Measurements from ENCODE around the gene CAPN12. TPM values are rescaled to one million over a fixed set of nuclear protein-coding genes. Genes with fewer than 3 reads are reported as not detected.

Gene CAPN12
- total RNA-seq, 1 donor: 0.86 TPM

GRCh38 chr19:38710928-38711725 is 33.1 kb downstream of the CAPN12 start:
- no peak overlapping the region for H3K4me3 ChIP-seq (ENCODE audit: low read depth, low read length)
- no peak for DNase-seq (ENCODE audit: low read depth)
- no peak for TF ChIP-seq CTCF (IDR thresholded peaks at IDR 0.05; ENCODE audit: insufficient read depth, low read depth, low read length)

GRCh38 chr19:38710416-38710702 is 33.9 kb downstream of the CAPN12 start:
- no peak for TF ChIP-seq CTCF (IDR thresholded peaks at IDR 0.05; ENCODE audit: insufficient read depth, low read depth, low read length)
- DNase-seq (ENCODE audit: low read depth): no peak

GRCh38 chr19:38709671-38710415 is 34.4 kb downstream of the CAPN12 start:
- TF ChIP-seq CTCF (IDR thresholded peaks at IDR 0.05; ENCODE audit: insufficient read depth, low read depth, low read length): no peak
- no peak overlapping the region for H3K4me3 ChIP-seq (ENCODE audit: low read depth, low read length)
- DNase-seq (ENCODE audit: low read depth): no peak

More at GRCh38 chr19:38710416-38710702, 33.9 kb downstream of the CAPN12 start:
- H3K4me3 ChIP-seq (ENCODE audit: low read depth, low read length): no peak overlapping the region

- no peak for DNase-seq (ENCODE audit: low read depth)
- no peak for TF ChIP-seq CTCF (IDR thresholded peaks at IDR 0.05; ENCODE audit: insufficient read depth, low read depth, low read length)
- H3K4me3 ChIP-seq (ENCODE audit: low read depth, low read length): no peak overlapping the region
These were observed 35.2 kb downstream of the CAPN12 start for GRCh38 chr19:38709119-38709518.

- no peak for DNase-seq (ENCODE audit: low read depth)
- no peak for TF ChIP-seq CTCF (IDR thresholded peaks at IDR 0.05; ENCODE audit: insufficient read depth, low read depth, low read length)
- H3K4me3 ChIP-seq (ENCODE audit: low read depth, low read length): no peak overlapping the region
These were observed 35.8 kb downstream of the CAPN12 start for GRCh38 chr19:38708413-38709024.

GRCh38 chr19:38707512-38708114 is 36.7 kb downstream of the CAPN12 start:
- no peak overlapping the region for H3K4me3 ChIP-seq (ENCODE audit: low read depth, low read length)
- DNase-seq (ENCODE audit: low read depth): no peak
- TF ChIP-seq CTCF (IDR thresholded peaks at IDR 0.05; ENCODE audit: insufficient read depth, low read depth, low read length): no peak
